GM23338 (cell line): ENCODE data around the gene SORCS2. TPM values are rescaled to one million over a fixed set of nuclear protein-coding genes. Genes with fewer than 3 reads are reported as not detected.

ENCODE experiments used
- ATAC-seq: fragments of 200-7000 bp; cut with Tn5 transposase; 3 replicates; pipeline ENCODE4 v1.9.1; 2020
- DNase-seq: peaks from one replicate; pipeline ENCODE4 v3.0.0-alpha.2; 2015; ENCODE audit warnings: low spot score
- H2AFZ ChIP-seq: fragments of 200-600 bp; sonication (generic); 2 replicates; pipeline ENCODE4 v1.8.0; 2016; ENCODE audit warnings: antibody characterized with exemption, mild to moderate bottlenecking, moderate library complexity
- H3F3A ChIP-seq: fragments of 200-600 bp; sonication (generic); replicated peaks from 2 replicates; pipeline ENCODE4 v1.8.0; 2017; ENCODE audit warnings: antibody characterized with exemption, mixed run types, low read depth
- H3K27ac ChIP-seq: fragments of 200-600 bp; sonication (generic); 2 replicates; pipeline ENCODE4 v1.6.1; 2016; ENCODE audit warnings: low read depth
- H3K27me3 ChIP-seq: fragments of 200-600 bp; sonication (generic); 2 replicates; pipeline ENCODE4 v1.8.0; 2016; ENCODE audit warnings: mild to moderate bottlenecking, mixed run types, moderate library complexity; ENCODE audit not compliant: insufficient read depth
- H3K36me3 ChIP-seq: fragments of 200-600 bp; sonication (generic); 2 replicates; pipeline ENCODE4 v1.8.0; 2016; ENCODE audit warnings: mild to moderate bottlenecking; ENCODE audit not compliant: insufficient read depth
- H3K4me1 ChIP-seq: fragments of 200-600 bp; sonication (generic); 2 replicates; pipeline ENCODE4 v1.8.0; 2016; ENCODE audit warnings: mild to moderate bottlenecking, moderate library complexity; ENCODE audit not compliant: insufficient read depth
- H3K4me2 ChIP-seq: fragments of 200-600 bp; sonication (generic); 2 replicates; pipeline ENCODE4 v1.7.1; 2017; ENCODE audit warnings: mixed run types
- H3K4me3 ChIP-seq: fragments of 200-600 bp; sonication (generic); 2 replicates; pipeline ENCODE4 v1.6.1; 2016; ENCODE audit warnings: mixed run types
- H3K79me2 ChIP-seq: fragments of 200-600 bp; sonication (generic); replicated peaks from 2 replicates; pipeline ENCODE4 v1.8.0; 2017; ENCODE audit warnings: mild to moderate bottlenecking; ENCODE audit not compliant: insufficient read depth
- H3K9me2 ChIP-seq: fragments of 200-600 bp; sonication (generic); 2 replicates; pipeline ENCODE4 v1.8.0; 2017; ENCODE audit not compliant: insufficient read depth
- H4K20me1 ChIP-seq: fragments of 200-600 bp; sonication (generic); replicated peaks from 2 replicates; pipeline ENCODE4 v1.8.0; 2017; ENCODE audit warnings: mild to moderate bottlenecking; ENCODE audit not compliant: insufficient read depth
- H3K27ac Mint-ChIP-seq: 2 replicates; pipeline ENCODE4 v1.8.0; 2020; ENCODE audit warnings: inconsistent platforms, mild to moderate bottlenecking, moderate library complexity, mixed read lengths
- H3K27me3 Mint-ChIP-seq: 3 replicates; pipeline ENCODE4 v1.8.0; 2022; ENCODE audit warnings: low read depth, mild to moderate bottlenecking, moderate library complexity, mixed read lengths, inconsistent platforms; ENCODE audit not compliant: insufficient read depth, poor library complexity
- H3K36me3 Mint-ChIP-seq: 3 replicates; pipeline ENCODE4 v1.8.0; 2021; ENCODE audit warnings: low read depth, mild to moderate bottlenecking, inconsistent platforms, moderate library complexity, mixed read lengths
- H3K4me1 Mint-ChIP-seq: 3 replicates; pipeline ENCODE4 v1.8.0; 2020; ENCODE audit warnings: mild to moderate bottlenecking, inconsistent platforms, mixed read lengths
- H3K4me3 Mint-ChIP-seq: 3 replicates; pipeline ENCODE4 v1.8.0; 2021; ENCODE audit warnings: moderate library complexity, mild to moderate bottlenecking, inconsistent platforms, mixed read lengths
- H3K9me3 Mint-ChIP-seq: 3 replicates; pipeline ENCODE4 v1.8.0; 2020; ENCODE audit warnings: moderate library complexity, mild to moderate bottlenecking, inconsistent platforms, mixed read lengths
- JUNB ChIP-seq: IDR thresholded peaks from one replicate; pipeline ENCODE4 v1.6.1; 2016; ENCODE audit warnings: antibody characterized with exemption; ENCODE audit not compliant: unreplicated experiment
- NANOG ChIP-seq: IDR thresholded peaks from 2 replicates; pipeline ENCODE4 v1.6.1; 2016; ENCODE audit warnings: antibody characterized with exemption, borderline replicate concordance
- REST ChIP-seq: IDR thresholded peaks from one replicate; pipeline ENCODE4 v1.6.1; 2018; ENCODE audit warnings: antibody characterized with exemption; ENCODE audit not compliant: unreplicated experiment
- ZNF331 ChIP-seq: fragments of 250-450 bp; sonication (Bioruptor Pico); IDR thresholded peaks from 2 replicates; pipeline ENCODE4 v1.5.0; 2020; ENCODE audit warnings: low read depth, mild to moderate bottlenecking, moderate library complexity
- polyA plus RNA-seq: library from polyadenylated mRNA; unstranded; fragments of >200 nt; fragmentation: Nextera tagmentation; extraction: Ambion mirVana; gene quantifications from 2 replicates; pipeline ENCODE4 v1.2.1, GENCODE V29; 2016
- total RNA-seq: library from RNA; depleted of rRNA; stranded (reverse); fragments of >200 nt; shearing (Covaris generic); gene quantifications from 2 replicates; pipeline ENCODE4 v1.2.3, GENCODE V29; 2014

The SORCS2 gene
- total and polyA plus RNA-seq, 2 experiments from 2014 or later = 0.47 to 2.4 TPM

GRCh38 chr4:7640136-7640535, 447.8 kb downstream of the SORCS2 start:
- H3K27ac ChIP-seq = no peak overlapping the region
- Mint-ChIP-seq H3K36me3 (no peaks in the 10 kb centered on the region), H3K4me1 (peaks cover 2% of the 10 kb centered on the region; the same call in 2 of the 3 replicates), H3K9me3 (peaks cover 4% of the 10 kb centered on the region; the same call in 2 of the 3 replicates), H3K27ac (no peak overlapping the region), H3K4me3 (no peak overlapping the region), H3K27me3 (peaks cover 7% of the 10 kb centered on the region)
- ATAC-seq = no peak
- H4K20me1 ChIP-seq = no peaks in the 10 kb centered on the region
- H3K79me2 ChIP-seq = no peaks in the 10 kb centered on the region
- no peaks in the 10 kb centered on the region for H3F3A ChIP-seq
- H3K27me3 ChIP-seq = no peaks in the 10 kb centered on the region
- TF ChIP-seq REST = no peak
- DNase-seq = no peak
- H3K36me3 ChIP-seq = no peaks in the 10 kb centered on the region
- no peaks in the 10 kb centered on the region; the same call in 1 of the 2 replicates for H3K9me2 ChIP-seq
- no peak overlapping the region for H2AFZ ChIP-seq
- no peaks in the 10 kb centered on the region for H3K4me1 ChIP-seq
- H3K4me2 ChIP-seq = no peak overlapping the region
- no peak overlapping the region for H3K4me3 ChIP-seq

GRCh38 chr4:7641712-7642111, 449.4 kb downstream of the SORCS2 start:
- ATAC-seq (no peak), DNase-seq (no peak)
- H2AFZ ChIP-seq = no peak overlapping the region
- no peaks in the 10 kb centered on the region for H3K79me2 ChIP-seq
- H3K9me2 ChIP-seq = no peaks in the 10 kb centered on the region; the same call in 1 of the 2 replicates
- no peaks in the 10 kb centered on the region for H3F3A ChIP-seq
- no peak for TF ChIP-seq ZNF331 (CRISPR knock-in tag)
- no peak for TF ChIP-seq REST
- TF ChIP-seq NANOG = no peak
- no peak for TF ChIP-seq JUNB
- H3K36me3 ChIP-seq = no peaks in the 10 kb centered on the region
- Mint-ChIP-seq H3K36me3 (no peaks in the 10 kb centered on the region), H3K4me1 (peaks cover 2% of the 10 kb centered on the region; the same call in 1 of the 3 replicates), H3K27me3 (peaks cover 2% of the 10 kb centered on the region), H3K9me3 (peaks cover 4% of the 10 kb centered on the region; the same call in 2 of the 3 replicates), H3K4me3 (no peak overlapping the region), H3K27ac (no peak overlapping the region)
- H3K27me3 ChIP-seq = no peaks in the 10 kb centered on the region
- H3K4me2 ChIP-seq = no peak overlapping the region
- no peaks in the 10 kb centered on the region for H3K4me1 ChIP-seq
- no peaks in the 10 kb centered on the region for H4K20me1 ChIP-seq
- H3K4me3 ChIP-seq = no peak overlapping the region
- H3K27ac ChIP-seq = no peak overlapping the region
